Measurements from ENCODE around the gene CEACAM18.
"Not testable (repeated sequence)": the region's sequence is repeated elsewhere in the genome, so short reads cannot be mapped to it uniquely, and the experiment has no call there.

CEACAM18 gene

GRCh38 chr19:51493776-51494175 lies 15.4 kb downstream of the CEACAM18 start:
- no peak for DNase-seq (ENCODE audit: low read depth in 3 of 3)

DNA sequence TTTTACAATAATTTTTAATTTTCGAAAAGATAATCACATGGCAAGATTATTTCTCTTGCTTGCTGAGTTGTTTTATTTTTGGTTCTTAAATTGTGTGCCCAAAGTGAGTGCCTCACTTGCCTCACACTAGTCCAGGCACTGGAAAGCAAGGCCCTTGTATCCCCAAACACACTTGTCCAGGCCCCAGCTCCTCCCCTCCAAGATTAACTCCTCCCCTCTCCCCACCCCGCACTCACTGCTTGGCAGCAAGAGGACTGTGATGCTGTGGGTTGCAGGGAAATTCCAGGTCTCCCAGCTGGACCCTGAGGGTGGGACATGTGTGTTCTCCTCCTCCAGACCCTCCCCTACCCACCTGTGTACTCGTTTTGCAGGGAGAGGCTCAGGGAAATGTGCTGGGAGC lies 19.3 kb downstream of the CEACAM18 start:
- DNase-seq (ENCODE audit: low read depth in 3 of 3), result no peak

DNA sequence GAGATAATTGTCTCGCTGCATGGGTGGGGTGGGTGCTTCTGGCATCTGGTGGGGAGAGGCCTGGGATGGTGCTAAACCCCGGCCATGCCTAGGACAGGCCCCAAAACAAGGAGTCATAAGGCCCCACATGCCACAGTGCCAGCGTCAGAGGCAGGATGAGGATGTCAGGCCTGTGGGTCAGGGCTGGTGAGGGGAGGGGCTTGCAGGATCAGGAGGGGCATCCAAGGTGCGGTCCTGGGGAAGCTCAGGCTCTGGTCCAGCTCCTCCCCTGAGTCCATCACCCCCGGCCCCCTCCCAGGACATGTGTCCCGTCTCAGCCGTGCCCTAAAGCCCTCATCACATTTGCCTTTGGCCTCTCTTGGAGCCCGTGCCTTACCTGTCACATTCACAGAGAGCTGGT lies 22.6 kb downstream of the CEACAM18 start:
- DNase-seq (ENCODE audit: low read depth in 3 of 3), result not testable (repeated sequence)

DNA sequence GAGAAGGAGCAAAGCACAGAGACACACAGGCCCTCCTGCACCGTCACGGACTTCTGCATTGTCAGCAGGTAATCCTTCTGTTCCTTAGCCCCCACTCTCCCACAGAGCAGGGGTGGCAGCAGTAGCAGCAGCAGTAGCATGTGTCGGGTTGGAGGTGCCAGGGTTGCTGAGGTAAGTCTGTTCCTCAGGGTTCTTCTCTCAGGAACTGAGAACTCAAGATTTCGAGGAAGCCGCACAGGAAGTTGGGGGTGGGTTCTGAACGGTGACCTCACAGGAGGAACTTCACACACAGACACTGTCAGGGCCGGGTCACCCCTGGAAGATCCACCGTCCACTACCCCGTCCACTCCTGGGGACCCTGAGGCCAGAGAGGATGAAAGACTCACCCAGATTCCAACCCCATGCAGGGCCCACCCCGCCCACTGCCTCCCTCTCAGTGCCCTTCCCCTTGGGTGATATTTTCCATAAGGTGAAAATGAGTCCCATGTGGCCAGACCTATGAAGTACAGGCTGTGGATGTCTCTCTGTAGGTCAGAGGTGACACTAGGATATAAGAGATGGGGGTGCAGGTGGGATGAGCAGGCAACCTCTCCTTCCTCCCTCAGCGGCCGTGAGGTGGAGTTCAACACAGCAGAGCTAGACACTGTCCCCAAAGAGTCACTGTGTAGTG lies 23.4 kb downstream of the CEACAM18 start, which contains the start of gene SIGLEC12:
SIGLEC12 (minus strand) TSS at position 207 of the 670 bp plus-strand sequence; CDS start at position 140, 67 bp downstream.
- peak in 1 of 3 experiments; percentile 33 for DNase-seq (ENCODE audit: low read depth in 3 of 3)

DNA sequence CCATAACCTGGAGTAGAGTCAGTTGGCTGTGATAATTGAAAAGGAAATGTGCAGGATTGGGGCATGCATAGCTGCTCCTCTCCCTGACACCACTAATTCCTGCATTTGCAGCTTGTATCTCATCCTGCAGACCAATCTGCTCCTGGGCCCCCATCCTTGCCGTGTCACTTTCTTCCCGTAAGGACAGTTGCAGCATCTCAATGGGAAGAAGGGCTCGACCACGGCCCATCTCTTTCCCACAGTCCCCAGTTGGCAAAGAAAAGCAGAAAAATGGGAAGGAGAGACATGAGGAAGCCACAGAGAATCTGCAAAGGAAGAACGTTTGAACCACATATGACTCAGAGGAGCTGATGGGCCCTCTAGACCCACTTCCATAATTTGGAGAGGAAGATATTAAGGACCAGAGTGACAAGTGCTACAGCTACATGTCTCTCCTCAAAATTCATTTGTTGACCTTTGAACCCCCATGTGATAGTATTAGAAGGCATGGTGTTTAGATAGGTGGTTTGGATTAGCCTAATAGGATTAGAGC lies 25.0 kb downstream of the CEACAM18 start:
- DNase-seq (ENCODE audit: low read depth in 3 of 3), result no peak

- DNase-seq (ENCODE audit: low read depth in 3 of 3), result no peak
Measured at GRCh38 chr19:51503896-51504295, 25.6 kb downstream of the CEACAM18 start.

- no peak for DNase-seq (ENCODE audit: low read depth in 3 of 3)
Measured at GRCh38 chr19:51505904-51506303, 27.6 kb downstream of the CEACAM18 start.

DNA sequence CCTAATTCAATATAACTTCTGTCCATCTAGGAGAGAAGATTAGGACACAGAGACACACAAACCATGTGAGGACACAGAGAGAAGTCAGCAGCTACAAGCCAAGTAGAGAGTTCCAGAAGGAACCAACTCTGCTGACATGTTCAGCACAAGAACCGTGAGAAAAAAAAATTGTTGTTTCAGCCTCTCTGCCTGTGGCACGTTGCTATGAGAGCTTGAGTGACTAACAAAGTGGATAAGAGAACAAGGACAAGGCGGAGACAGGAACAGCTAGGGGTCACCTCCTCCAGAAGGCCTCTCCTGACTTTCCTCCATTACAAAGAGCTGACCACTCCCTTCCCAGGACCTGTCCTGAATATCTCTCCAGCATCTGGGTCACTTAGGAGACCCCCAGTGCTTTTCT lies 28.9 kb downstream of the CEACAM18 start:
- no peak for DNase-seq (ENCODE audit: low read depth in 3 of 3)

DNA sequence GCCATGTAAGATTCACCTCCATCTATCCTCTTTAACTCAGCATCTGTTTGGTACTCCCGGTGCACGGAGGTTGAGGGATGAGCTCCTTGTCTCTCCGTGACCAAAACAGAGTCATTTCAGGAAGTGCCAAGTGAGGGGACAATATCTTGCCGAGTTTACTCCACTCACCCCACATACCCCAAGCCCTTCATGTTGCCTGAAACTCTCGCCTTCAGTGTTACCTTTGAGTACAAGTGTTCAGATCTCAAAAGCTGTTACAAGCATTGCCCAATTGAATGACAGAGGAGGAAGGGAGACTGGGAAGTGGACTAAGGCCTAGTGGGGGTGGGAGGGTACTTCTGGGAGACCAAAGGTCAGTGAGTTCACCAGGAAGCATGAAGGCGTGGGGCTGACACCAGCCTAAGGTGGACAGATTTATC lies 29.3 kb downstream of the CEACAM18 start:
- DNase-seq (ENCODE audit: low read depth in 3 of 3), result no peak

- DNase-seq (ENCODE audit: low read depth in 3 of 3), result no peak
Measured at GRCh38 chr19:51508059-51508733, 29.9 kb downstream of the CEACAM18 start.

GRCh38 chr19:51509823-51510660 lies 31.7 kb downstream of the CEACAM18 start:
- DNase-seq (ENCODE audit: low read depth in 3 of 3), result no peak

DNA sequence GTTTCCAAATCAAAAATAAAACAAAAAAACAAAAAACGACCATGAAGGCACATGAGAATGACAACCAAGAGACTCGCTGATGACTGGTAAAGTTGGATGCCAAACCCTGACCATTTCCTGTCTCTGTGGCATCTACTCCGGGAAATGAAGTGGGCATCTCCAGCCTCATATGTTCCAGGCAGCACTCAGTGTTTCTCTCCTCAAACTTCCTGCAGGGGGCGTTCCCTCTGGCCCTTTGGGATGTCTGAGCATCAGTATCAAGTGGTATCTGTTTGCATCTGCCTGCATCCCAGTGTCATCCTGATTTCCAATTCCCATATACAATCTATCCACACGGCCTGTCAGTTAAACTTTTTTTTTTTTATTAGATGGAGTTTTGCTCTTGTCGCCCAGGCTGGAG lies 33.0 kb downstream of the CEACAM18 start:
- no peak for DNase-seq (ENCODE audit: low read depth in 3 of 3)

GRCh38 chr19:51513968-51514367 lies 35.6 kb downstream of the CEACAM18 start:
- DNase-seq (ENCODE audit: low read depth in 3 of 3), result no peak

DNA sequence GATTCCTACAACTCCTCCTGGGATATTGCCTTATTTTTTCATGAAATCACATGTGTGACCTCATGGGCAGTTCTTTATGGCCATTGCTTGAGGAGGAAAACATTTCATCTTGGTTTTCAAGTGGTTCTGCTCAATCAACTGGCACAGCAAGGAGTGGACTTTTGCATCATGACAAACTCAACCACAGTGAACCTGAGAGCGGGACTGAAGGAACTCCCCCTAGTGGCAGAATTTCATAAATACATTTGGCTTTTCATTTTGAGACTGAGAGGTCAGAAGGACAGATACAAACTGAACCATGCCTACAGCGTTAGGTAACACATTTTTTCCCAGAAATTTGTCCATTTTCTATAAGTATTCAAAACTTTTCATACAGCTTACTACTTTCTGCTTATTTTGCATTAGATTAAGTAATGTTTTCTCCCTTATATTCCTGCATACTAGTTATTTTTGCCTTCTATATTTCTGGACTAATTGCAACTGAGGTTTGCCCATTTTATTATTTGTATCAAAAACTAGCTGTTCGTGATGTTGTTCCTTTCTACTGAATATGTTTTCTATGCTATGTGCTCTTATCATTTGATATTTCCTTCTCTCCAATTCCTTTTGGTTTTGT lies 36.6 kb downstream of the CEACAM18 start:
- peak in 1 of 3 experiments; percentile 19 for DNase-seq (ENCODE audit: low read depth in 3 of 3)

- no peak for DNase-seq (ENCODE audit: low read depth in 3 of 3)
Measured at GRCh38 chr19:51520728-51521127, 42.4 kb downstream of the CEACAM18 start.

GRCh38 chr19:51521357-51521756 lies 43.0 kb downstream of the CEACAM18 start:
- DNase-seq (ENCODE audit: low read depth in 3 of 3), result no peak

DNA sequence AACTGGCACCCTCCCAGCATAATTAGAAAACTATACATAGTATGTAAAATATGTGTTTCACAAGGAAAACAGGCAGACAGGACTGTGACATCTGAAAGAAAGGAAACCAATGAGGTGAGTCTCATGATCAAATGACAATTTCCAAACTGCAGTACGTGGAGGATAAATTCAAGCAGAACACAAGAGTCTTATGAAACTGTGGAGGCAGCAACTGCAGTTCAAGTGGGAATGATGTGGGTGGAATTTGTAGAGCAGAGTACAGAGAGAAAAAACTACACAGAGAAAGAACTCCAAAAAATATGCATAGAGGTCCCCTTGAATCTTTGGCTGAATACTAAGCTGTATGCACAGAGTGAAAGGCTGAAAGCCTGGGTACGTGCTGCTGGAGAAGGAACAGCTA lies 43.4 kb downstream of the CEACAM18 start:
- no peak for DNase-seq (ENCODE audit: low read depth in 3 of 3)

DNA sequence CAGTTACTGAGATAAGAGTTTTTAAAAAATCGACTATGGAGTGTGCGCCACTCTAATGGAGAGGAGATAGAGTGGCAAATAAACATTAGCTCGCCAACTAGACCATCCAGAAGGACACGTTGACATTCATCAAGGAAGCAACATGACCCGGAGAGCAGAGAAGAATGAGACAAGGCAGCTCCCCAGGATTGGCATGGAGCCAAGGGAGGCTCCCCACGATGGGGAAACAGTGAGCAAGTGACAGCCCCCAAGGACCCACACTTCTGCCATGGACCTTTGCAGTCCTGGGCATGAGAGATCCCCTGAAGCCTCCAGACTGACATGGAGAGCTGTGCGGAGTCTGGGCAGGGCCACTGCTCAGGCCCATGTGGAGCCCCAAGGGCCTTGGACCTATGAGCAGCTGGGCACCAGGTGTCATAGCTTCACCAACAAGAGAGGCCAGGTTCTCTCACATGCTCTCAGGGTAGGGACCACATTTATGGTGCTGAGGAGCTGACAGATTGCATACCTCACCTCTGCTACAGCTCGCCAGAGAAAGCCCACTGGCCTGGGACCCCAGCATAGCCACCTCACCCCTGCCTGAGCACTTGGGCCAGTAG lies 46.4 kb downstream of the CEACAM18 start:
- no peak for DNase-seq (ENCODE audit: low read depth in 3 of 3)

- no peak for DNase-seq (ENCODE audit: low read depth in 3 of 3)
Measured at GRCh38 chr19:51525651-51526050, 47.3 kb downstream of the CEACAM18 start.

GRCh38 chr19:51529301-51529700 lies 51.0 kb downstream of the CEACAM18 start:
- DNase-seq (ENCODE audit: low read depth in 3 of 3), result no peak

DNA sequence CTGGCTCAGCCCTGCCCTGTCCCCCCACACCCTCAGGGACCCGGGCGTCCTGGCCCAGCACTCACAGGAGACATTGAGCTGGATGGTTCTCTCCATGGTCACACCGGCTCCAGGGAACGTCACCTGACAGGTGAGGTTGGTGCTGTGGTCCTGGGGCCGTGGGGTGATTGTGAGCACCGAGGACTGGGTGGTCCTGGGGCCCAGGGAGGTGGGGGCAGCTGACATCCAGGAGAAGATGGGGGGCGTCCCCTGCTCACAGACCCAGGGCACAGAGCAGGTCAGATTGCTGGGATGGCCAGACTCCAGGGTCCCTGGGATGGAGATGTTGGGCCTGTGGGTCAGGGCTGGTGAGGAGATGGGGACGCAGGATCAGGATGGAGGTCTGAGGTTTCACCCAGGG lies 52.3 kb downstream of the CEACAM18 start:
- no peak for DNase-seq (ENCODE audit: low read depth in 3 of 3)
